HepG2 (cell line): ENCODE data around the gene SLC17A8. TPM values are rescaled to one million over a fixed set of nuclear protein-coding genes. Genes with fewer than 3 reads are reported as not detected.

Source experiments
- ATAC-seq: fragments of 200-7000 bp; cut with Tn5 transposase; 3 replicates; pipeline ENCODE4 v1.9.1; 2020; ENCODE audit warnings: mild to moderate bottlenecking, moderate library complexity
- BruUV-seq: library from RNA; stranded (reverse); fragments of 400-500 nt; replicated peaks from 2 replicates; lab custom pipeline; 2021; lab: Mats Ljungman, UMichigan
- CTCF ChIA-PET: fragments of 300-600 bp; formaldehyde crosslinking; extraction: SDS; loops from one replicate; lab custom pipeline; 2021; ENCODE audit warnings: low total read pairs, inconsistent platforms, low intra/inter-chr PET ratio; lab: Yijun Ruan, JAX
- POLR2A ChIA-PET: fragments of 350-600 bp; sonication (Branson Sonifier 250); formaldehyde crosslinking; loops from one replicate; lab custom pipeline; 2020; ENCODE audit warnings: antibody characterized with exemption, inconsistent platforms; lab: Yijun Ruan, JAX
- DNase-seq: peaks from one replicate; pipeline ENCODE4 v3.0.0-alpha.2; 2015; ENCODE audit warnings: low spot score
- FAIRE-seq: peaks from 3 replicates; lab custom pipeline; 2011; peaks lifted over from hg19 to GRCh38; lab: Jason Lieb, UNC
- H2AFZ ChIP-seq: one replicate; pipeline ENCODE4 v1.6.1; 2011; ENCODE audit warnings: low read length, inconsistent platforms
- H3K27ac ChIP-seq: fragments of 300-600 bp; 3 replicates; pipeline ENCODE4 v1.8.0; 2011; ENCODE audit warnings: mixed run types, mild to moderate bottlenecking, mixed read lengths, low read length, inconsistent platforms; ENCODE audit not compliant: insufficient read depth; ENCODE audit errors: extremely low read length
- H3K27me3 ChIP-seq, 2 experiments: fragments of 200-600 bp in 1 of 2; 2 replicates in 1 of 2; 3 replicates in 1 of 2; pipeline versions ENCODE4 v1.6.0 to v1.8.0; 2011; ENCODE audit warnings: low read length in 2 of 2, mild to moderate bottlenecking in 2 of 2, moderate library complexity in 2 of 2, inconsistent platforms in 1 of 2; ENCODE audit not compliant: insufficient read depth in 2 of 2, control insufficient read depth in 1 of 2
- H3K36me3 ChIP-seq, 2 experiments: fragments of 200-600 bp in 1 of 2; replicated peaks in 1 of 2; 2 replicates in 1 of 2; 3 replicates in 1 of 2; pipeline versions ENCODE4 v1.5.1 to v1.8.0; 2011; ENCODE audit warnings: low read length in 2 of 2, inconsistent platforms in 1 of 2; ENCODE audit not compliant: insufficient read depth in 2 of 2, control insufficient read depth in 1 of 2
- H3K4me1 ChIP-seq: 2 replicates; pipeline ENCODE4 v1.5.1; 2012; ENCODE audit warnings: low read length, inconsistent platforms; ENCODE audit not compliant: insufficient read depth
- H3K4me2 ChIP-seq: 2 replicates; pipeline ENCODE4 v1.6.0; 2011; ENCODE audit warnings: low read depth, low read length, inconsistent platforms
- H3K4me3 ChIP-seq, 3 experiments: fragments of 200-600 bp in 1 of 3; sonication (generic), shearing (Covaris generic) in 1 of 3; replicated peaks in 1 of 3; 2 replicates each; pipeline ENCODE4 v1.5.1; 2011 to 2016; ENCODE audit warnings: low read length in 3 of 3, inconsistent platforms in 2 of 3, low read depth in 2 of 3, mild to moderate bottlenecking in 2 of 3, control low read depth in 1 of 3, mixed read lengths in 1 of 3; ENCODE audit not compliant: insufficient read depth in 1 of 3
- H3K79me2 ChIP-seq: one replicate; pipeline ENCODE4 v1.6.1; 2011; ENCODE audit warnings: low read length, inconsistent platforms; ENCODE audit not compliant: insufficient read depth
- H3K9ac ChIP-seq: 2 replicates; pipeline ENCODE4 v1.6.0; 2011; ENCODE audit warnings: mild to moderate bottlenecking, low read depth, low read length, inconsistent platforms; ENCODE audit not compliant: insufficient read depth
- H3K9me3 ChIP-seq: 2 replicates; pipeline ENCODE4 v1.5.1; 2012; ENCODE audit warnings: mild to moderate bottlenecking, low read length
- H4K20me1 ChIP-seq: 2 replicates; pipeline ENCODE4 v1.6.0; 2011; ENCODE audit warnings: inconsistent platforms, mild to moderate bottlenecking, low read length, moderate library complexity; ENCODE audit not compliant: insufficient read depth
- ARNT2 ChIP-seq: sonication (generic); formaldehyde crosslinking; IDR thresholded peaks from 2 replicates; pipeline ENCODE4 v1.8.0; 2022; ENCODE audit warnings: mild to moderate bottlenecking, low read depth, missing genetic modification reagents, moderate library complexity
- MBNL3 ChIP-seq: fragments of 250-450 bp; sonication (Bioruptor Pico); conservative IDR thresholded peaks from 2 replicates; pipeline ENCODE4 v1.8.0; 2022; ENCODE audit warnings: mild to moderate bottlenecking, inconsistent platforms
- MED1 ChIP-seq: sonication (generic); formaldehyde crosslinking; IDR thresholded peaks from 2 replicates; pipeline ENCODE4 v1.4.0; 2020; ENCODE audit warnings: missing genetic modification reagents
- MEIS1 ChIP-seq: sonication (generic); formaldehyde crosslinking; IDR thresholded peaks from 2 replicates; pipeline ENCODE4 v1.9.0; 2021; ENCODE audit warnings: mild to moderate bottlenecking, missing genetic modification reagents, moderate library complexity, borderline replicate concordance
- RBM39 ChIP-seq: fragments of 200-400 bp; formaldehyde crosslinking; IDR thresholded peaks from one replicate; pipeline ENCODE4 v1.6.1; 2018; ENCODE audit warnings: antibody characterized with exemption, mild to moderate bottlenecking, low read depth, low read length; ENCODE audit not compliant: poor library complexity, severe bottlenecking
- RXRB ChIP-seq: IDR thresholded peaks from 2 replicates; pipeline ENCODE4 v1.6.1; 2016; ENCODE audit warnings: borderline replicate concordance, missing genetic modification reagents, missing compliant biosample characterization
- TEF ChIP-seq: sonication (generic); formaldehyde crosslinking; IDR thresholded peaks from 2 replicates; pipeline ENCODE4 v1.5.0; 2020; ENCODE audit warnings: missing genetic modification reagents
- ZBTB44 ChIP-seq: sonication (generic); formaldehyde crosslinking; IDR thresholded peaks from 2 replicates; pipeline ENCODE4 v1.4.0; 2020; ENCODE audit warnings: missing genetic modification reagents
- ZMAT3 ChIP-seq: sonication (generic); formaldehyde crosslinking; conservative IDR thresholded peaks from 2 replicates; pipeline ENCODE4 v1.7.0; 2021; ENCODE audit warnings: missing genetic modification reagents
- ZNF34 ChIP-seq: sonication (generic); formaldehyde crosslinking; IDR thresholded peaks from 2 replicates; pipeline ENCODE4 v1.4.0; 2020; ENCODE audit warnings: mild to moderate bottlenecking, missing genetic modification reagents, borderline replicate concordance
- ZNF501 ChIP-seq: sonication (generic); formaldehyde crosslinking; IDR thresholded peaks from 2 replicates; pipeline ENCODE4 v1.5.1; 2020; ENCODE audit warnings: mild to moderate bottlenecking, moderate library complexity, missing genetic modification reagents
- ZNF660 ChIP-seq: sonication (generic); formaldehyde crosslinking; IDR thresholded peaks from 2 replicates; pipeline ENCODE4 v1.5.1; 2020; ENCODE audit warnings: mild to moderate bottlenecking, low read depth, missing genetic modification reagents, borderline replicate concordance
- WGBS: methylation state at CpG from one replicate; pipeline ENCODE4 v1.1.6; 2017; ENCODE audit warnings: low lambda C conversion rate; 5-methylcytosine and 5-hydroxymethylcytosine counted together
- in situ Hi-C: cut with HindIII; loops from 2 replicates; pipeline ENCODE4 v1.10.0; 2017; ENCODE audit warnings: low pct_unique_long_range_greater_than_20kb; ENCODE audit not compliant: extremely low pct_ligation_motif_present
- intact Hi-C: fragments of 100-400 bp; cut with micrococcal nuclease; formaldehyde crosslinking; loops from one replicate; pipeline ENCODE4 v1.10.0; 2022; ENCODE audit not compliant: unreplicated experiment
- polyA plus RNA-seq, 8 experiments: library from polyadenylated mRNA; depleted of rRNA in 3 of 8; stranded (reverse) in 7 of 8; unstranded in 1 of 8; fragments of >200 nt; fragmentation: Illumina TruSeq in 4 of 8; extraction: Trizol in 4 of 8; gene quantifications; 2 replicates each; pipeline versions ENCODE4 v1.2.1 to v1.2.3, GENCODE V29; 2011 to 2016; ENCODE audit warnings: low read depth in 4 of 8, missing spikeins in 1 of 8, mixed read lengths in 1 of 8; ENCODE audit not compliant: insufficient read depth in 1 of 8
- total RNA-seq, 5 experiments: library from RNA; depleted of rRNA; stranded (reverse); fragments of >200 nt; fragmentation: Illumina TruSeq; extraction: Trizol; gene quantifications; 2 replicates each; pipeline ENCODE4 v1.2.3, GENCODE V29; 2016; ENCODE audit warnings: low read depth in 1 of 5
- TF ChIP-seq, protein P1 (sequence below): sonication (generic); formaldehyde crosslinking; IDR thresholded peaks from 2 replicates; pipeline ENCODE4; 2020; ENCODE audit warnings: missing genetic modification reagents, mild to moderate bottlenecking, borderline replicate concordance
- TF ChIP-seq, protein P2 (sequence below): sonication (generic); formaldehyde crosslinking; IDR thresholded peaks from 2 replicates; pipeline ENCODE4 v1.5.1; 2020; ENCODE audit warnings: mild to moderate bottlenecking, missing genetic modification reagents, moderate library complexity

The SLC17A8 gene
- total and polyA plus RNA-seq, 2 of the 13 experiments (the other 11 are each of a cell fraction or from before 2014, with no cell fraction given) = 0.07 to 0.15 TPM

- no peak for TF ChIP-seq ZBTB44
- TF ChIP-seq, protein P1, sequence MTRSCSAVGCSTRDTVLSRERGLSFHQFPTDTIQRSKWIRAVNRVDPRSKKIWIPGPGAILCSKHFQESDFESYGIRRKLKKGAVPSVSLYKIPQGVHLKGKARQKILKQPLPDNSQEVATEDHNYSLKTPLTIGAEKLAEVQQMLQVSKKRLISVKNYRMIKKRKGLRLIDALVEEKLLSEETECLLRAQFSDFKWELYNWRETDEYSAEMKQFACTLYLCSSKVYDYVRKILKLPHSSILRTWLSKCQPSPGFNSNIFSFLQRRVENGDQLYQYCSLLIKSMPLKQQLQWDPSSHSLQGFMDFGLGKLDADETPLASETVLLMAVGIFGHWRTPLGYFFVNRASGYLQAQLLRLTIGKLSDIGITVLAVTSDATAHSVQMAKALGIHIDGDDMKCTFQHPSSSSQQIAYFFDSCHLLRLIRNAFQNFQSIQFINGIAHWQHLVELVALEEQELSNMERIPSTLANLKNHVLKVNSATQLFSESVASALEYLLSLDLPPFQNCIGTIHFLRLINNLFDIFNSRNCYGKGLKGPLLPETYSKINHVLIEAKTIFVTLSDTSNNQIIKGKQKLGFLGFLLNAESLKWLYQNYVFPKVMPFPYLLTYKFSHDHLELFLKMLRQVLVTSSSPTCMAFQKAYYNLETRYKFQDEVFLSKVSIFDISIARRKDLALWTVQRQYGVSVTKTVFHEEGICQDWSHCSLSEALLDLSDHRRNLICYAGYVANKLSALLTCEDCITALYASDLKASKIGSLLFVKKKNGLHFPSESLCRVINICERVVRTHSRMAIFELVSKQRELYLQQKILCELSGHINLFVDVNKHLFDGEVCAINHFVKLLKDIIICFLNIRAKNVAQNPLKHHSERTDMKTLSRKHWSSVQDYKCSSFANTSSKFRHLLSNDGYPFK (CRISPR knock-in tag) = no peak
- no peak for TF ChIP-seq TEF (CRISPR knock-in tag)
- TF ChIP-seq RBM39 = no peak
- no peak for TF ChIP-seq RXRB (CRISPR knock-in tag)
- TF ChIP-seq ZNF34 = no peak
These were observed 24.0 kb upstream of the SLC17A8 start (continued) for GRCh38 chr12:100332852-100333251.

GRCh38 chr12:100337299-100337698 is 19.6 kb upstream of the SLC17A8 start:
- peaks cover 1 to 42% of the 10 kb centered on the region in 2 experiments; a peak in 4 of 5 replicates for H3K36me3 ChIP-seq
- no peak overlapping the region for H3K9ac ChIP-seq
- no peaks in the 10 kb centered on the region for H3K4me1 ChIP-seq
- H3K4me2 ChIP-seq = no peak overlapping the region
- H3K27me3 ChIP-seq = no peaks in the 10 kb centered on the region
- intact Hi-C loops (no loop called here), in situ Hi-C loops (no loop called here)
- H4K20me1 ChIP-seq = no peaks in the 10 kb centered on the region
- ATAC-seq (no peak), DNase-seq (no peak), FAIRE-seq (no peak)
- ChIA-PET POLR2A (no interaction called here), CTCF (no interaction called here)
- WGBS = 92% methylated on average over 3 of the region's 3 CpGs
- H3K9me3 ChIP-seq = no peaks in the 10 kb centered on the region
- BruUV-seq = no TSS peak
- H3K4me3 ChIP-seq = no peak overlapping the region
- no peak overlapping the region for H3K27ac ChIP-seq
- no peak overlapping the region for H2AFZ ChIP-seq
- no peaks in the 10 kb centered on the region for H3K79me2 ChIP-seq
- TF ChIP-seq ARNT2 = no peak
- TF ChIP-seq MED1 (CRISPR knock-in tag) = no peak
- TF ChIP-seq MEIS1 = no peak
- TF ChIP-seq ZMAT3 (CRISPR knock-in tag) = no peak
- no peak for TF ChIP-seq ZNF501 (CRISPR knock-in tag)
- TF ChIP-seq, protein P2, sequence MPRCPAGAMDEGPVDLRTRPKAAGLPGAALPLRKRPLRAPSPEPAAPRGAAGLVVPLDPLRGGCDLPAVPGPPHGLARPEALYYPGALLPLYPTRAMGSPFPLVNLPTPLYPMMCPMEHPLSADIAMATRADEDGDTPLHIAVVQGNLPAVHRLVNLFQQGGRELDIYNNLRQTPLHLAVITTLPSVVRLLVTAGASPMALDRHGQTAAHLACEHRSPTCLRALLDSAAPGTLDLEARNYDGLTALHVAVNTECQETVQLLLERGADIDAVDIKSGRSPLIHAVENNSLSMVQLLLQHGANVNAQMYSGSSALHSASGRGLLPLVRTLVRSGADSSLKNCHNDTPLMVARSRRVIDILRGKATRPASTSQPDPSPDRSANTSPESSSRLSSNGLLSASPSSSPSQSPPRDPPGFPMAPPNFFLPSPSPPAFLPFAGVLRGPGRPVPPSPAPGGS (CRISPR knock-in tag) = no peak
- TF ChIP-seq MBNL3 (CRISPR knock-in tag) = no peak
- no peak for TF ChIP-seq ZNF660
